A549 (cell line): ENCODE measurements around the gene EDARADD. TPM values are rescaled to one million over a fixed set of nuclear protein-coding genes. Genes with fewer than 3 reads are reported as not detected.

Source experiments
- JUN ChIP-seq, 2 experiments: fragments of >200 bp; sonication (Bioruptor Twin); formaldehyde crosslinking; IDR thresholded peaks; 2 replicates in 1 of 2; 3 replicates in 1 of 2; pipeline ENCODE4 v1.6.1; 2016 to 2017
- KDM1A ChIP-seq: fragments of 200-600 bp; sonication (generic); IDR thresholded peaks from 2 replicates; pipeline ENCODE4 v1.6.1; 2016; ENCODE audit warnings: low read depth, mild to moderate bottlenecking
- NR3C1 ChIP-seq: fragments of >200 bp; sonication (Bioruptor Twin); formaldehyde crosslinking; IDR thresholded peaks from 3 replicates; pipeline ENCODE4 v1.6.1; 2017
- polyA plus RNA-seq, 4 experiments: library from polyadenylated mRNA; depleted of rRNA in 3 of 4; stranded (reverse); fragments of >200 nt; fragmentation: RNase III in 1 of 4; extraction: RNeasy Plus Mini Kit Qiagen cat#74134 plus additional on column Dnase treatment in 1 of 4; gene quantifications; 2 replicates in 3 of 4; 3 replicates in 1 of 4; pipeline ENCODE4 v1.2.3, GENCODE V29; 2011 to 2017

Gene EDARADD
- polyA plus RNA-seq, 2 of the 4 experiments (the other 2 are of a cell fraction): 2.1 to 5.8 TPM

- TF ChIP-seq KDM1A (no peak), NR3C1 (no peak), JUN (IDR thresholded peaks at IDR 0.05) (no peak)
These were observed 140.1 kb downstream of the EDARADD start (continued) for GRCh38 chr1:236534151-236534651.

Other genes with a start within 250 kb of the EDARADD start
- gene ERO1B, start 112.3 kb upstream of the EDARADD start, polyA plus RNA-seq (2011; rRNA removed): 7.7 and 9.8 TPM in 2 replicates
- 2.7 to 3.2 TPM (median 3.2 TPM) in 3 replicates for gene ERO1B, start 112.3 kb upstream of the EDARADD start, polyA plus RNA-seq (2017; fragmentation: RNase III; extraction: RNeasy Plus Mini Kit Qiagen cat#74134 plus additional on column Dnase treatment)
- 61.3 and 66.0 TPM in 2 replicates for gene LGALS8, start 129.7 kb downstream of the EDARADD start, polyA plus RNA-seq (2011; rRNA removed)
- 30.1 to 32.3 TPM (median 32.1 TPM) in 3 replicates for gene LGALS8, start 129.7 kb downstream of the EDARADD start, polyA plus RNA-seq (2017; fragmentation: RNase III; extraction: RNeasy Plus Mini Kit Qiagen cat#74134 plus additional on column Dnase treatment)
- 45.4 and 50.1 TPM in 2 replicates for gene HEATR1, start 210.2 kb downstream of the EDARADD start, polyA plus RNA-seq (2011; rRNA removed)
- 22.3 to 25.3 TPM (median 22.5 TPM) in 3 replicates for gene HEATR1, start 210.2 kb downstream of the EDARADD start, polyA plus RNA-seq (2017; fragmentation: RNase III; extraction: RNeasy Plus Mini Kit Qiagen cat#74134 plus additional on column Dnase treatment)